ENCODE data around the gene PLPP2. TPM values are rescaled to one million over a fixed set of nuclear protein-coding genes. Genes with fewer than 3 reads are reported as not detected.

The PLPP2 gene
- total and polyA plus RNA-seq, 7 experiments from 2014 or later = 0.24 TPM; not detected in 6

DNA sequence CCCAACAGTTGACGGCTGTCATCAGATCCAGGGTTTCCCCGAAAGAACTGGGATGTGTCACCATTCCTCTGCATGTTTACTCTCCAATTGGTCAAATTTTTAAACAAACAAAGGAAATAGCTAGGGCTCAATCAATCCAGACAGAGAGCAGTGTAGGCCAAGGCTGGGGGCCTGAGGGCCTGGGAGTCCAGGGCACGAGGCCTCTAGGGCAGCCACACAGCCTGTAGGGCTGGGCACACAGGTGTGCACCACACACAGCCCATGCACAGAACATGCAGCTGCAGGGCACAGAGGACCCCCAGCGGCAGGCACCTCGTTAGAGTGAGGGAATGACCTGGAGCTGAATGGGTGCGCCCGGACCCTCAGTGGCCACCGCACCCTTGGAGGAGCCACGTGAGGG is 43.9 kb upstream of the PLPP2 start:
- no peak for ATAC-seq

DNA sequence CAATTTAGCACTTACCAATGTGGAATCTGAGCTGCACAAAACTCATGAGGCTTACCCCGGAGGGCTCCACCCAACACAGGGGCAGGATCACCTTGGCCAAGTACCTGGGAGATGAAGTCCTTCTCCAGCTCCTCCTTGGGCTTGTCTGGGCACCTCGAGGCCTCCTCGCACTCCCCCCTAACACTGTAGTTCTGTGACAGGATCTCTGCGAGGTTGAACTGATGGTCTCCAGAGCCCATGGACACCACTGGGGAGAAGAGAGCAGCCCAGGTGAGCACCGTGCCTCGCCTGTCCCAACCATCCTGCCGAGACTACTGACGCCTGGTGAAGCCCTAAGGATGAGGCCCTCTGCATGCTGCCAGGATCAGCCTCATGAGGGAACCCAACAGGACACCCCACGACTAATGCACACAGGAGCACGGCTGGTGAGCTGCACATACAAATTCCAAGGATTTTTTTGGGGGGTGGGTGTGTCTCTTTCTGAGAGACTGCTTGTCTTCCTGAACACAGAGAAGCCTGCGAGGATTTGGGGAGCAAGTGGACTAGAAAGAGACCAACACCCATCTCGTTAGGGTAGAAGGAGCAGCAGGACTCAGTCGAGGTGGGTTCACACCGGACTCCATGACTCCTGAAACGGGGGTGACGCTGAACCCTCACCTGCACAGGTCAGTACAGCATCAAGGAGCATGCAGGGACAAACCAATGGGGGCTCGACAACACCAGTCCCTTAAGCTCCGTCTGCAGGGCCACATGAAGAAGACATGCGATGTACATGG is 43.3 kb upstream of the PLPP2 start:
- H3K36me3 ChIP-seq (ENCODE audit: control insufficient read depth in 2 of 3, insufficient read depth in 3 of 3, low read length in 3 of 3) = peaks cover 0 to 37% (median 6%) of the 10 kb centered on the region in 3 experiments
- H3K4me1 Mint-ChIP-seq = peaks cover 10 to 27% (median 21%) of the 10 kb centered on the region in 7 donors
- H3K27me3 Mint-ChIP-seq = no peaks in the 10 kb centered on the region
- ChIA-PET POLR2A (no interaction called here), CTCF (interaction anchor here (0.7 kb wide), 1 partner anchor 18 kb away, joined by 3 read pairs; no protein-coding TSS in a partner anchor)
- DNase-seq = no peak
- H3K4me3 ChIP-seq (ENCODE audit: low read length) = no peak overlapping the region
- H3K4me3 Mint-ChIP-seq = no peak overlapping the region
- H3K36me3 Mint-ChIP-seq = peaks cover 4 to 49% (median 29%) of the 10 kb centered on the region in 5 donors
- H3K27me3 ChIP-seq (ENCODE audit: control insufficient read depth in 2 of 2, insufficient read depth in 2 of 2, low read length in 2 of 2) = no peaks in the 10 kb centered on the region
- H3K27ac ChIP-seq (ENCODE audit: low read depth, low read length) = no peak overlapping the region
- no peak for ATAC-seq
- H3K27ac Mint-ChIP-seq = no peak overlapping the region
- H3K9me3 Mint-ChIP-seq = peaks cover 0 to 4% (median 0%) of the 10 kb centered on the region in 11 donors
- intact Hi-C loops (cut with micrococcal nuclease) = no loop called here
- peaks cover 0 to 10% (median 0%) of the 10 kb centered on the region in 3 experiments for H3K9me3 ChIP-seq (ENCODE audit: control insufficient read depth in 2 of 3, low read length in 3 of 3)
- H3K4me1 ChIP-seq (ENCODE audit: control insufficient read depth in 2 of 2, insufficient read depth in 2 of 2, low read length in 2 of 2) = peaks cover 0 to 2% of the 10 kb centered on the region in 2 donors

More for the DNA sequence above, 43.9 kb upstream of the PLPP2 start:
- Histone ChIP-seq H3K4me1 (ENCODE audit: control insufficient read depth in 2 of 2, insufficient read depth in 2 of 2, low read length in 2 of 2) (peaks cover 0 to 3% of the 10 kb centered on the region in 2 donors), H3K9me3 (ENCODE audit: control insufficient read depth in 2 of 3, low read length in 3 of 3) (peaks cover 0 to 6% (median 0%) of the 10 kb centered on the region in 3 experiments), H3K36me3 (ENCODE audit: control insufficient read depth in 2 of 3, insufficient read depth in 3 of 3, low read length in 3 of 3) (peaks cover 0 to 31% (median 6%) of the 10 kb centered on the region in 3 experiments), H3K4me3 (ENCODE audit: low read length) (no peak overlapping the region), H3K27me3 (ENCODE audit: control insufficient read depth in 2 of 2, insufficient read depth in 2 of 2, low read length in 2 of 2) (no peaks in the 10 kb centered on the region), H3K27ac (ENCODE audit: low read depth, low read length) (no peak overlapping the region)
- peaks cover 4 to 49% (median 30%) of the 10 kb centered on the region in 5 donors for H3K36me3 Mint-ChIP-seq
- ChIA-PET CTCF (no interaction called here), POLR2A (no interaction called here)
- no peaks in the 10 kb centered on the region for H3K27me3 Mint-ChIP-seq
- H3K27ac Mint-ChIP-seq = no peak overlapping the region
- intact Hi-C loops (cut with micrococcal nuclease) = no loop called here
- peaks cover 15 to 33% (median 27%) of the 10 kb centered on the region in 7 donors for H3K4me1 Mint-ChIP-seq
- no peak overlapping the region for H3K4me3 Mint-ChIP-seq
- peaks cover 0 to 4% (median 0%) of the 10 kb centered on the region in 11 donors for H3K9me3 Mint-ChIP-seq
- no peak for DNase-seq

DNA sequence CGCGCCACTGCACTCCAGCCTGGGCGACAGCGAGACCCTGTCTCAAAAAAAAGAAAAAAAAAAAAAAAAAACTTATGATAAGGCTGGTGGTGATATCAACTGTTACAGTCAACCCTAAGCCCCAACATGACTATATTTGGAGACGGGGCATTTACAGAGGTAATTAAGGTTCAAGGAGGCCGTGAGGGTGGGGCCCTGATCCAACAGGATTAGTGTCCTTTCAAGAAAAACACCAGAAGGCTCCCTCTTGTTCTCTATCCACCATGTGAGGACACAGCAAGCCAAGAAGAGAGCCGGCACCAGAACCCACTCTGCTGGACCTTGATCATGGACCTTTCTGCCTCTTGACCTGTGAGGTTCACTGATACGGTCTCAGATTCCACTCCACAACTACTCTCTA is 39.3 kb upstream of the PLPP2 start:
- no peaks in the 10 kb centered on the region for H3K27me3 ChIP-seq (ENCODE audit: control insufficient read depth in 2 of 2, insufficient read depth in 2 of 2, low read length in 2 of 2)
- H3K4me3 Mint-ChIP-seq = no peak overlapping the region
- peaks cover 12 to 53% (median 37%) of the 10 kb centered on the region in 5 donors for H3K36me3 Mint-ChIP-seq
- H3K36me3 ChIP-seq (ENCODE audit: control insufficient read depth in 2 of 3, insufficient read depth in 3 of 3, low read length in 3 of 3) = peaks cover 6 to 73% (median 26%) of the 10 kb centered on the region in 3 experiments
- peaks cover 0 to 26% (median 6%) of the 10 kb centered on the region in 3 experiments for H3K9me3 ChIP-seq (ENCODE audit: control insufficient read depth in 2 of 3, low read length in 3 of 3)
- no peak overlapping the region for H3K4me3 ChIP-seq (ENCODE audit: low read length)
- ATAC-seq = no peak
- no peaks in the 10 kb centered on the region for H3K4me1 ChIP-seq (ENCODE audit: control insufficient read depth in 2 of 2, insufficient read depth in 2 of 2, low read length in 2 of 2)
- no peak for DNase-seq
- intact Hi-C loops (cut with micrococcal nuclease) = no loop called here
- H3K27me3 Mint-ChIP-seq = no peaks in the 10 kb centered on the region
- CTCF ChIA-PET = no interaction called here
- peaks cover 0 to 16% (median 8%) of the 10 kb centered on the region in 11 donors for H3K9me3 Mint-ChIP-seq
- POLR2A ChIA-PET = no interaction called here
- H3K27ac ChIP-seq (ENCODE audit: low read depth, low read length) = no peak overlapping the region
- H3K27ac Mint-ChIP-seq = no peak overlapping the region
- no peaks in the 10 kb centered on the region for H3K4me1 Mint-ChIP-seq

DNA sequence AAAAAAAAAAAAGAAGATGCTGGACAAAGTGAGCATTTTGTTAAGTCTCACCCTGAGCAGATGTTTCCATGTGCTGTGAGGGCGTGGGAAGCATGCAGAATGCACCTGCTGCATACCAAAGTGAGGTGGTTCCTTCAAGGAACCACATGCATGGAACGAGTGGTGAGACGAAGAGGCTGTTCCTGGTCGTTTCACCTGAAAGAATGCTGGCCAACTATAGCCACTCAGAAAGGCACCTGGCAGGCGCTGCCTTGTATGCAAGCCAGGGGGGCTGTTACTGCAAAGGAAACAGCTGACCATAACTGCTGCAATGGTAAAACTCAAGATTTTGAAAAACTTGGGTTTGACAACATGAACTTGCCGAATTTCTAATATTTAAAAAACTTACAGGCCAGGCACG is 38.7 kb upstream of the PLPP2 start:
- POLR2A ChIA-PET = no interaction called here
- DNase-seq = no peak
- CTCF ChIA-PET = no interaction called here
- Histone ChIP-seq H3K4me3 (ENCODE audit: low read length) (no peak overlapping the region), H3K4me1 (ENCODE audit: control insufficient read depth in 2 of 2, insufficient read depth in 2 of 2, low read length in 2 of 2) (no peaks in the 10 kb centered on the region), H3K36me3 (ENCODE audit: control insufficient read depth in 2 of 3, insufficient read depth in 3 of 3, low read length in 3 of 3) (peaks cover 6 to 76% (median 27%) of the 10 kb centered on the region in 3 experiments), H3K9me3 (ENCODE audit: control insufficient read depth in 2 of 3, low read length in 3 of 3) (peaks cover 0 to 26% (median 6%) of the 10 kb centered on the region in 3 experiments), H3K27me3 (ENCODE audit: control insufficient read depth in 2 of 2, insufficient read depth in 2 of 2, low read length in 2 of 2) (no peaks in the 10 kb centered on the region), H3K27ac (ENCODE audit: low read depth, low read length) (no peak overlapping the region)
- Mint-ChIP-seq H3K27me3 (no peaks in the 10 kb centered on the region), H3K9me3 (peaks cover 0 to 16% (median 8%) of the 10 kb centered on the region in 11 donors), H3K27ac (no peak overlapping the region), H3K4me3 (no peak overlapping the region), H3K4me1 (no peaks in the 10 kb centered on the region), H3K36me3 (peaks cover 12 to 55% (median 37%) of the 10 kb centered on the region in 5 donors)
- ATAC-seq = no peak
- intact Hi-C loops (cut with micrococcal nuclease) = no loop called here

DNA sequence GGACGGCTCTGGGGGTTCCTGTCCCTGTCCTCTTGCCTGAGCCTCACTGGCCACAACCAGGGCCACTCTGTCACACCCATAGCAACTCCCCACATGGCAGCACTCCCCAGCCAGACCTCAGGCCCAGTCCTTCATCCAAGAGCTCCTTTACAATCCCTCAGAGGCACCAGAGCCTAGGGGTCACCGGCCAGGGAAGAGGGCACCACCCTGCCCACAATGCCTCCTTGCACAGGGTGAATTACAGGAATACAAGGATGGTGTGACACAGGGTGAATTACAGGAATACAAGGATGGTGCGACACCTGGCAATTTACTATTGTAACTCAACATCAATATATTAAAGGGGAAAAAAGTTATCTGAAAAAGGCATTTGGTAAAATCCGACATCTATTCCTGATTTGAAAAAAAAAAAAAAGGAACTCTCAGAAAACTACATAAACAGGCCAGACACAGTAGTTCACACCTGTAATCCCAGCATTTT is 36.9 kb upstream of the PLPP2 start:
- no peak overlapping the region for H3K27ac Mint-ChIP-seq
- H3K9me3 Mint-ChIP-seq = peaks cover 0 to 16% (median 8%) of the 10 kb centered on the region in 11 donors
- no peak overlapping the region for H3K4me3 ChIP-seq (ENCODE audit: low read length)
- peaks cover 12 to 55% (median 34%) of the 10 kb centered on the region in 5 donors for H3K36me3 Mint-ChIP-seq
- H3K27me3 Mint-ChIP-seq = no peaks in the 10 kb centered on the region
- H3K9me3 ChIP-seq (ENCODE audit: control insufficient read depth in 2 of 3, low read length in 3 of 3) = peaks cover 0 to 26% (median 6%) of the 10 kb centered on the region in 3 experiments
- intact Hi-C loops (cut with micrococcal nuclease) = no loop called here
- no peak overlapping the region for H3K27ac ChIP-seq (ENCODE audit: low read depth, low read length)
- POLR2A ChIA-PET = no interaction called here
- CTCF ChIA-PET = no interaction called here
- H3K4me1 ChIP-seq (ENCODE audit: control insufficient read depth in 2 of 2, insufficient read depth in 2 of 2, low read length in 2 of 2) = no peaks in the 10 kb centered on the region
- no peak for ATAC-seq
- peaks cover 6 to 74% (median 24%) of the 10 kb centered on the region in 3 experiments for H3K36me3 ChIP-seq (ENCODE audit: control insufficient read depth in 2 of 3, insufficient read depth in 3 of 3, low read length in 3 of 3)
- H3K4me3 Mint-ChIP-seq = no peak overlapping the region
- DNase-seq = no peak
- no peaks in the 10 kb centered on the region for H3K27me3 ChIP-seq (ENCODE audit: control insufficient read depth in 2 of 2, insufficient read depth in 2 of 2, low read length in 2 of 2)
- H3K4me1 Mint-ChIP-seq = no peaks in the 10 kb centered on the region

DNA sequence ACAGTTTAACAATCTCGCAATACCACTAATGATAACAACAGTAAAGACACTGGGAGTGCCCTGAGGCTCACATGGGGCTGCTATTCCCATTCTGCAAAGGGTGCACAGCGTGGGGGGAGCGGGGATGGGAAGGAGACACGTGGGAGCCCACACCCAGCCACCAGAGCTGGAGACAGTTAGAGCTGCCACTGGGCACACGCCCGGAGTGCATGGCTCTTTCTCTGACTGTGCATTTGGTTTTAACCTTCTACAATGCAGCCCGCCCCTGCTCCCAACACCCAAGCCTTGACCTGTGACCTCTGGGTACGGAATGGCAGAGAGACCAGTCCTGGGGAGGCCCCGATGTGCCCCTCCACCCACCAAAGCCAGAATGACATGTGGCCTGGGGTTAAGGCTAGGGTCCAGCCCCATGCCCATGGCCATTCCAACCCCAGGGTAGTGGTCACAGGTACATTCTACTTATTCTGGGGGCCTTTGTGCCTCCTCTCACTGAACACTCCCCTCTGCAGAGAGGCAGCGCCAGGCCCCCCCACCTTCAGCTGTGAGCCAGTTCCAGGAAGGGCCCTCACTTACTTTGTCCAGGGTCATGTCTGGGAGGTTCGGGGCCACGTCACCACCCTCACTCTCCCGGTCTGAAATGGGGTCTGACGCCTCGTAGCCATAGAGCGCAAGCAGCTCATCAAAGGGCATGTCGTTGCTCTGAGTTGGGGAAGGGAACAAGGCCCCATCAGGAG is 36.3 kb upstream of the PLPP2 start:
- DNase-seq = no peak
- H3K27ac ChIP-seq (ENCODE audit: low read depth, low read length) = no peak overlapping the region
- Mint-ChIP-seq H3K9me3 (peaks cover 0 to 16% (median 8%) of the 10 kb centered on the region in 11 donors), H3K27me3 (no peaks in the 10 kb centered on the region), H3K27ac (no peak overlapping the region), H3K36me3 (peaks cover 12 to 55% (median 34%) of the 10 kb centered on the region in 5 donors), H3K4me3 (no peak overlapping the region), H3K4me1 (no peaks in the 10 kb centered on the region)
- H3K36me3 ChIP-seq (ENCODE audit: control insufficient read depth in 2 of 3, insufficient read depth in 3 of 3, low read length in 3 of 3) = peaks cover 6 to 79% (median 24%) of the 10 kb centered on the region in 3 experiments
- no peak for ATAC-seq
- no peaks in the 10 kb centered on the region for H3K4me1 ChIP-seq (ENCODE audit: control insufficient read depth in 2 of 2, insufficient read depth in 2 of 2, low read length in 2 of 2)
- peaks cover 0 to 26% (median 6%) of the 10 kb centered on the region in 3 experiments for H3K9me3 ChIP-seq (ENCODE audit: control insufficient read depth in 2 of 3, low read length in 3 of 3)
- H3K27me3 ChIP-seq (ENCODE audit: control insufficient read depth in 2 of 2, insufficient read depth in 2 of 2, low read length in 2 of 2) = no peaks in the 10 kb centered on the region
- intact Hi-C loops (cut with micrococcal nuclease) = no loop called here
- ChIA-PET POLR2A (no interaction called here), CTCF (no interaction called here)
- H3K4me3 ChIP-seq (ENCODE audit: low read length) = no peak overlapping the region

Data from naive thymus-derived CD4-positive, alpha-beta T cell (primary cell).